Trophoblast cell (in vitro differentiated cells and primary cell): ENCODE measurements around the gene RANBP17.
"Not testable (repeated sequence)": the region's sequence is repeated elsewhere in the genome, so short reads cannot be mapped to it uniquely, and the experiment has no call there.

Experiments used
- DNase-seq, 2 donors: peaks; one replicate each; pipeline ENCODE4 v3.0.0-alpha.2; 2016
- H2AFZ ChIP-seq: 2 replicates; pipeline ENCODE4 v1.6.1; 2013; ENCODE audit warnings: low read length, moderate library complexity, mild to moderate bottlenecking; ENCODE audit not compliant: insufficient read depth, poor library complexity
- H2AK5ac ChIP-seq: 2 replicates; pipeline ENCODE4 v1.6.1; 2013; ENCODE audit warnings: mild to moderate bottlenecking, low read length
- H2BK120ac ChIP-seq: 2 replicates; pipeline ENCODE4 v1.6.1; 2013; ENCODE audit warnings: low read length, mild to moderate bottlenecking, moderate library complexity; ENCODE audit not compliant: insufficient read depth, poor library complexity
- H2BK12ac ChIP-seq: 2 replicates; pipeline ENCODE4 v1.6.1; 2013; ENCODE audit warnings: mild to moderate bottlenecking, low read length, moderate library complexity
- H2BK5ac ChIP-seq: 2 replicates; pipeline ENCODE4 v1.6.1; 2013; ENCODE audit warnings: low read length, low read depth, moderate library complexity, mild to moderate bottlenecking; ENCODE audit not compliant: poor library complexity
- H3K14ac ChIP-seq: 2 replicates; pipeline ENCODE4 v1.6.1; 2013; ENCODE audit warnings: mild to moderate bottlenecking, low read length
- H3K18ac ChIP-seq: 2 replicates; pipeline ENCODE4 v1.6.1; 2013; ENCODE audit warnings: mild to moderate bottlenecking, low read length
- H3K23ac ChIP-seq: 2 replicates; pipeline ENCODE4 v1.6.1; 2013; ENCODE audit warnings: low read length
- H3K27ac ChIP-seq: 2 replicates; pipeline ENCODE4 v1.5.1; 2013; ENCODE audit warnings: low read depth, mild to moderate bottlenecking, inconsistent platforms, low read length, moderate library complexity
- H3K27me3 ChIP-seq: 2 replicates; pipeline ENCODE4 v1.6.1; 2013; ENCODE audit warnings: inconsistent platforms, mild to moderate bottlenecking, low read length, moderate library complexity; ENCODE audit not compliant: insufficient read depth
- H3K36me3 ChIP-seq, 2 experiments: 1 replicate in 1 of 2; 2 replicates in 1 of 2; pipeline ENCODE4 v1.6.1; 2013; ENCODE audit warnings: low read length in 2 of 2, mild to moderate bottlenecking in 2 of 2, moderate library complexity in 1 of 2; ENCODE audit not compliant: insufficient read depth in 2 of 2, control insufficient read depth in 1 of 2
- H3K4ac ChIP-seq: 2 replicates; pipeline ENCODE4 v1.6.1; 2013; ENCODE audit warnings: low read depth, mild to moderate bottlenecking, low read length, moderate library complexity
- H3K4me1 ChIP-seq, 2 experiments: 1 replicate in 1 of 2; 2 replicates in 1 of 2; pipeline ENCODE4 v1.6.1; 2013; ENCODE audit warnings: low read length in 2 of 2, mild to moderate bottlenecking in 2 of 2, moderate library complexity in 1 of 2; ENCODE audit not compliant: insufficient read depth in 2 of 2, control insufficient read depth in 1 of 2
- H3K4me2 ChIP-seq: 2 replicates; pipeline ENCODE4 v1.6.1; 2013; ENCODE audit warnings: inconsistent platforms, mild to moderate bottlenecking, low read length, moderate library complexity
- H3K4me3 ChIP-seq: 2 replicates; pipeline ENCODE4 v1.5.1; 2013; ENCODE audit warnings: mild to moderate bottlenecking, low read depth, low read length, inconsistent platforms
- H3K79me1 ChIP-seq: one replicate; pipeline ENCODE4 v1.6.1; 2013; ENCODE audit warnings: low read length
- H3K79me2 ChIP-seq: 2 replicates; pipeline ENCODE4 v1.6.1; 2013; ENCODE audit warnings: low read length, mild to moderate bottlenecking; ENCODE audit not compliant: control insufficient read depth, insufficient read depth, poor library complexity
- H3K9ac ChIP-seq: 2 replicates; pipeline ENCODE4 v1.6.1; 2013; ENCODE audit warnings: mild to moderate bottlenecking, low read length
- H3K9me3 ChIP-seq: 2 replicates; pipeline ENCODE4 v1.6.1; 2013; ENCODE audit warnings: low read depth, mild to moderate bottlenecking, control low read depth, inconsistent platforms, low read length; ENCODE audit not compliant: insufficient read depth
- H4K12ac ChIP-seq: 2 replicates; pipeline ENCODE4 v1.6.1; 2013; ENCODE audit warnings: low read depth, mild to moderate bottlenecking, low read length, moderate library complexity
- H4K8ac ChIP-seq: 2 replicates; pipeline ENCODE4 v1.6.1; 2013; ENCODE audit warnings: low read depth, mild to moderate bottlenecking, low read length, moderate library complexity
- H4K91ac ChIP-seq: one replicate; pipeline ENCODE4 v1.6.1; 2013; ENCODE audit warnings: low read depth, mild to moderate bottlenecking, low read length, moderate library complexity
- WGBS: extraction: QIAGEN DNeasy Blood & Tissue Kit; methylation state at CpG from one replicate; pipeline ENCODE4 v1.1.7; 2013; ENCODE audit warnings: missing lambda C conversion rate; ENCODE audit not compliant: insufficient read length, insufficient coverage; ENCODE audit errors: extremely low coverage; 5-methylcytosine and 5-hydroxymethylcytosine counted together

The RANBP17 gene

GRCh38 chr5:171178190-171178589 lies 316.4 kb downstream of the RANBP17 start:
- no CpG with 5 or more reads among the region's 5 CpGs for WGBS
- not testable (repeated sequence) for H4K8ac ChIP-seq, H3K14ac ChIP-seq, H4K12ac ChIP-seq, H4K91ac ChIP-seq, H3K4me3 ChIP-seq, H3K27me3 ChIP-seq, H3K79me1 ChIP-seq, H3K79me2 ChIP-seq, H3K27ac ChIP-seq, H3K9ac ChIP-seq, DNase-seq, H2BK120ac ChIP-seq, H3K4me1 ChIP-seq, H3K4me2 ChIP-seq, H3K9me3 ChIP-seq, H2AFZ ChIP-seq, H2BK12ac ChIP-seq, H3K4ac ChIP-seq, H3K23ac ChIP-seq, H3K18ac ChIP-seq, H3K36me3 ChIP-seq, H2AK5ac ChIP-seq, H2BK5ac ChIP-seq

GRCh38 chr5:171188016-171188415 lies 326.2 kb downstream of the RANBP17 start:
- Histone ChIP-seq H2BK12ac (no peak overlapping the region), H3K27ac (no peak overlapping the region), H4K8ac (no peak overlapping the region), H2AFZ (no peak overlapping the region), H3K4me3 (no peak overlapping the region), H3K36me3 (no peaks in the 10 kb centered on the region), H2BK120ac (no peak overlapping the region), H3K79me1 (no peaks in the 10 kb centered on the region), H3K4me1 (no peaks in the 10 kb centered on the region), H3K23ac (no peak overlapping the region), H2BK5ac (no peak overlapping the region), H3K4me2 (no peak overlapping the region), H3K18ac (no peak overlapping the region), H4K91ac (no peak overlapping the region), H3K9ac (no peak overlapping the region), H4K12ac (no peak overlapping the region), H3K79me2 (no peaks in the 10 kb centered on the region), H3K27me3 (no peaks in the 10 kb centered on the region), H3K4ac (no peak overlapping the region), H2AK5ac (no peak overlapping the region), H3K14ac (no peak overlapping the region), H3K9me3 (no peaks in the 10 kb centered on the region)
- WGBS: no CpG with 5 or more reads among the region's 4 CpGs
- DNase-seq: no peak

- H2AFZ ChIP-seq: no peak overlapping the region
- H3K36me3 ChIP-seq: no peaks in the 10 kb centered on the region
- no peaks in the 10 kb centered on the region for H3K9me3 ChIP-seq
- no peak overlapping the region for H3K4ac ChIP-seq
- H2BK120ac ChIP-seq: no peak overlapping the region
- no peaks in the 10 kb centered on the region for H3K79me1 ChIP-seq
- no peak overlapping the region for H4K8ac ChIP-seq
- H3K9ac ChIP-seq: no peak overlapping the region
- H3K4me2 ChIP-seq: no peak overlapping the region
- no peak overlapping the region for H2BK5ac ChIP-seq
- no peak overlapping the region for H2AK5ac ChIP-seq
- H4K91ac ChIP-seq: no peak overlapping the region
- H3K27me3 ChIP-seq: no peaks in the 10 kb centered on the region
- H3K23ac ChIP-seq: no peak overlapping the region
- no peak overlapping the region for H3K27ac ChIP-seq
- no peak overlapping the region for H2BK12ac ChIP-seq
- no peak for DNase-seq
- no peaks in the 10 kb centered on the region for H3K79me2 ChIP-seq
- H3K18ac ChIP-seq: no peak overlapping the region
- no peak overlapping the region for H3K4me3 ChIP-seq
- H3K4me1 ChIP-seq: no peaks in the 10 kb centered on the region
- no peak overlapping the region for H3K14ac ChIP-seq
- no peak overlapping the region for H4K12ac ChIP-seq
- WGBS: no CpG with 5 or more reads among the region's 4 CpGs
Measured at GRCh38 chr5:171189442-171189841, 327.6 kb downstream of the RANBP17 start.

GRCh38 chr5:171192111-171192510 lies 330.3 kb downstream of the RANBP17 start:
- H3K36me3 ChIP-seq: no peaks in the 10 kb centered on the region
- H3K14ac ChIP-seq: no peak overlapping the region
- no peak overlapping the region for H3K4me2 ChIP-seq
- no peak for DNase-seq
- H3K4me3 ChIP-seq: no peak overlapping the region
- H3K4me1 ChIP-seq: no peaks in the 10 kb centered on the region
- no peak overlapping the region for H2BK120ac ChIP-seq
- no peak overlapping the region for H3K27ac ChIP-seq
- no peak overlapping the region for H2BK5ac ChIP-seq
- no peak overlapping the region for H3K18ac ChIP-seq
- no peak overlapping the region for H3K9ac ChIP-seq
- H3K4ac ChIP-seq: no peak overlapping the region
- no peak overlapping the region for H3K23ac ChIP-seq
- no peak overlapping the region for H2AK5ac ChIP-seq
- no CpG with 5 or more reads among the region's 1 CpG for WGBS
- no peaks in the 10 kb centered on the region for H3K27me3 ChIP-seq
- no peaks in the 10 kb centered on the region for H3K9me3 ChIP-seq
- no peak overlapping the region for H4K8ac ChIP-seq
- H2BK12ac ChIP-seq: no peak overlapping the region
- no peak overlapping the region for H2AFZ ChIP-seq
- no peak overlapping the region for H4K91ac ChIP-seq
- H4K12ac ChIP-seq: no peak overlapping the region
- no peaks in the 10 kb centered on the region for H3K79me1 ChIP-seq
- H3K79me2 ChIP-seq: no peaks in the 10 kb centered on the region
